Measurements from ENCODE around the gene CYP46A1.

The CYP46A1 gene

GRCh38 chr14:99673305-99674063, 10.6 kb upstream of the CYP46A1 start:
- no peak for DNase-seq (ENCODE audit: low spot score)

DNA sequence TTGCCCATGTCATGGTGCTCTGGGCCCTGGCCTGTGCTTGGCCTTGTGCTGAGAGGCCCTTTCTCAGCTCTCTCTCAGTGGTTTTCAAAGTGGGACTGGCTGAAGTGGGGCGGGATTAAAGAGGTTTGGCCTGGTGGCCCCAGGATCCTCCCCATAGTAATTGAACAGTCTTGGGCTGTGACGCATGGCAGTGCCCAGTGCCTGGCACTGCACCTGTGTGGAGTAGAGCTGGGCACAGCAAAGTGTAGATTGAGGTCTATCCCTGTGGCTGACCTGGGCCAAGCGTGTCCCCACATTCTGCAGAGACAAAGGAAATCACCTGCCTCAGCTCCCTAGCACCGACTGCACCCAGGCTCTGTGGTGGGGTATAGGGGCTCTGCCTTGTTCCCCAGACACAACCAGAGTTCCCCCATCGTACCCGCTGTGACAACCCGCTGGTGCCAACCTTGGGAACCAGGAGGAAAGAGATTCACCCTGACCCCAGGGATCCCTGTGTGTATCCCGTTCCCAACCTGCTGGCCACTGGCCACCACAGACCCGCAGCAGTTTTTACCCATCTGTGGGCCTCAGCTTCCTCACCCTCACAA, 9.9 kb upstream of the CYP46A1 start:
- no peak for DNase-seq (ENCODE audit: low spot score)

DNA sequence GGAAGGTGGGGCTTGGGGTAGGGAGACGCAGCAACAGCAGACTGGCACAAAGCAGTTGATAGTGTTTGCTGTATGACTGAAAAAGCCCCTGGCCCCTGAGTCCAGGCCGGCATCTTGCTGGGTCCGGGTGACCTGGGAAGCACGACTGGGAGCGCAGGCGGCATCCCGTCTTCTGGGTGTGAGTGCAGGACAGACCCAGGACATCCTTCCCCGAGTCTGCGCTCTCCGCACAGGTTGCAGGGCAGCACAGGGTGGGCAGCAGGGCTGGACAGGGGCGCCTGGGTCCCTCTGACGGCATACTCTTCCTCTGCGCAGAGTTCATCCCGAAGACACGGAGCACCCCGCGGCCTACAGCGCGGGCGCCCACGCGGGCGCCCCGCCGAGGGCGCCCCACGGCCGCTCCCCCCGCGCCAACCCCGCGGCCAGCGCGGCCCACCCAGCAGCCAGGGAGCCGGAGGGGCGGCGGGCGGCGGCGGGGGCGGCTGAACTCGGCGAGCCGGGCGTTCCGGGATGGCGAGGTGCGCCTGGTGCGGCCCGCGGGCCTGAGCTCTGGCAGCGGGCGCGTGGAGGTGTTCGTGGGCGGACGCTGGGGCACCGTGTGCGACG, 9.2 kb upstream of the CYP46A1 start:
- no peak for DNase-seq (ENCODE audit: low spot score)

GRCh38 chr14:99675382-99675835, 8.7 kb upstream of the CYP46A1 start:
- no peak for DNase-seq (ENCODE audit: low spot score)

- no peak for DNase-seq (ENCODE audit: low spot score)
These were observed 8.1 kb upstream of the CYP46A1 start for GRCh38 chr14:99675951-99676350.

DNA sequence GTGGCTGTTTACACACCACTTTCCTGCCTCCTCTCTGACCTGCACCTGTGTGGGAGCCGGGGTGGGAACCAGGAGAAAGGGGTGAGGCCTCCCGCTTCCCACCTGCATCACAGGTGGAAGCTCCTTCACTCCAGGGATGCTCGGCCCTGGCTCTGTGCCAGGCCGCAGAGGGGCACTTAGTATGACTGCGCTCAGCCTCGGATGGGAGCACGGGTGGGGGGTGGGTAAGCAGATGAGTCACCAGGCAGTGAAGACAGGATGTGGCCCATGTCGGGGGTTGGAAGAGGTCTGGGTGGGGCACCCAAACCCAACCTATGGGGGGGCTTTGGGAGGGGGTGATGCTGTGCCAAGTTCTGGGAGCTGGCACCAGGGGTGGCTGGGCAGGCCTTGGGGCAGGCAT, 7.4 kb upstream of the CYP46A1 start:
- no peak for DNase-seq (ENCODE audit: low spot score)

GRCh38 chr14:99677231-99678140, 6.6 kb upstream of the CYP46A1 start:
- no peak for DNase-seq (ENCODE audit: low spot score)

GRCh38 chr14:99678198-99678597, 5.9 kb upstream of the CYP46A1 start:
- DNase-seq (ENCODE audit: low spot score), result no peak

DNA sequence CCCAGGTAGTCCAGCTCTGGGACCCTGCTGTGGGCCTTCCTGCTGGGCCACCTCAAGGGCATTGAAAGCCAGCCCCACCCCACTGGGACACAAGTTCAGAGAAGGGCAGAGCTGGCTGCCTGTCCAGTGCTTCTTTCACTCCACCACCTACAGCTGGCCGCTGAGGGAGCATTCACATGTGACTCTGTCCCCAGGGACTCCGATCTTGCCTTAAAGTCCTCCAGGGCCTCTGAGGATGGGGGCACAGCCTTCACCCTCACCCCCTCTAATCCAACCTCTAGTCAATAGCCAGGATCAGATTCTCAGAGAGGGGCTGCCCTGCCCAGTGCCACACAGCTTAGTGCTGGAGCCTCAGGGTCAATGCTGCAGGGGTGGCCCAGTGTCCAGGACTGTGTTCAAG, 5.0 kb upstream of the CYP46A1 start:
- no peak for DNase-seq (ENCODE audit: low spot score)

DNA sequence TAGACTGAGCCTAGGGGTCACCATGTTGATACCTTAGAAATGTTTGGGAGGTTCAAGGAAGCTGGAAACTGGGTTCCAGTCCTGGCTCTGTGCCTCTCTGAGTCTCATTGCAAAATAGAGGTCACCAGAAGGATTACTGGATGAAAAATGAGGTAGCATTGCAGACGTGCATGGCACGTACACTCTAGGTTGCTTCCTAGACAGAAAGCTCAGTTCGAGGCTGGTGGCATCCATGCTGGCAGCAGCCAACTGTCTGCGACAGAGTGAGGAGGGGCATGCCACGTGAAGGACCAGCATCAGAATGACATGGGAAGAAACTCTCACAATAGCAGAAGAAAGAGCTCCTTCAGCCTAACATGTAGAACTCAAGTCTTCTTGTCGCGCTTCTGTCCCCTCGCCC, 4.6 kb upstream of the CYP46A1 start:
- no peak for DNase-seq (ENCODE audit: low spot score)

GRCh38 chr14:99679996-99680395, 4.1 kb upstream of the CYP46A1 start:
- DNase-seq (ENCODE audit: low spot score), result no peak

- DNase-seq (ENCODE audit: low spot score), result no peak
These were observed 2.8 kb upstream of the CYP46A1 start for GRCh38 chr14:99681101-99681831.

DNA sequence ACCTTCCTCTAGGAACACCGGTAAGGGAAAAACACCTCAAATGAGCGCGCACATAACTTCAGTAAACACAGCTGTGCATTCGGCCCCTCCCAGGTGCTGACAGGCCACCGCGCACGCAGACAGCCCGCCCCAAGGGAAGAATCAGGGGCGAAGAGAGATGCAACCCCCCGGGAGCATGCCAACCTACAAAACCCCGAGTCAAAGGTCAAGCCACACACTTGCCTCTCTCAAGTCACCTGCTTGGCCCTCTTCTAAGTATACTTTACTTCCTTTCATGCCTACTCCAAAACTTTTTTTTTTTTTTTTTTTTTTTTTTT, 2.3 kb upstream of the CYP46A1 start:
- DNase-seq (ENCODE audit: low spot score), result no peak

DNA sequence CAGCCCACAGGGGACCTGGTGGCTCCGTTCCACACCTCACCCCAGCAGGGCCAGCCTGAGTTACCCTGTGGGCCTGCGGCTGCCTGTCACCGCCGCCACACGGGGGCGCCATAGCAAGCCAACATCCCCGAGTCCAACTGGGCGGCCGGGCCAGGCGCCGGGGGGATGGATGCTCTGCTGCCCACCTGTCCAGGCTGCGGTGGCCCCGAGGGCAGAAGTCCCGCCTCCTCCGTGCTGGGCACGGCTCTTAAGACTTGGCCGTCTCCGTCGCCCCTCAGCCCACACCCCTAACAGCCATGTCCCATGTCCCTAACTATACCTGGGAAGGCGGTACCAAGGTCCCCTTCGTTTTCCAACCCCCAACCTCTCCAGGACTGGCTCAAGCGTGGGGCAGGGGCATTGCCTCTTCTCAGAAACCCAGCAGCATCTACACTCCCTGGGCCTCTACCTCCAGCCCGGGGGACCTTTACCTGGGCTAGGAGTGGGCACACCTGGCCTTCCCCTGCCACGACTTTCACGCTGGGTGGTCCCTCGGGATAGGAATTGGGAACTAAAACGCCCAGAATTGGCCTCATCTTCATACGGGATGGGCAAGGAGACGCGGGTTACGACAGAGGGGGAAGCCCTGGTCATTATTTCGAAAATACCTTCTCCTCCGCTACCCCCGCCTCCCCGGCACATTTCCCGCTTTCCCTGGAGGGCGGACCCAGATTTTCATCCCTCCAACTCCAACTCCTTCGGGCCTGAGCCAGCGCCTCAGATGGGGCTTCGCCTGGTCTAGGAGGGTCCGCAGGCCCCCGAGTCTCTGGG, 1.1 kb upstream of the CYP46A1 start:
- DNase-seq (ENCODE audit: low spot score), result peak; percentile 64

DNA sequence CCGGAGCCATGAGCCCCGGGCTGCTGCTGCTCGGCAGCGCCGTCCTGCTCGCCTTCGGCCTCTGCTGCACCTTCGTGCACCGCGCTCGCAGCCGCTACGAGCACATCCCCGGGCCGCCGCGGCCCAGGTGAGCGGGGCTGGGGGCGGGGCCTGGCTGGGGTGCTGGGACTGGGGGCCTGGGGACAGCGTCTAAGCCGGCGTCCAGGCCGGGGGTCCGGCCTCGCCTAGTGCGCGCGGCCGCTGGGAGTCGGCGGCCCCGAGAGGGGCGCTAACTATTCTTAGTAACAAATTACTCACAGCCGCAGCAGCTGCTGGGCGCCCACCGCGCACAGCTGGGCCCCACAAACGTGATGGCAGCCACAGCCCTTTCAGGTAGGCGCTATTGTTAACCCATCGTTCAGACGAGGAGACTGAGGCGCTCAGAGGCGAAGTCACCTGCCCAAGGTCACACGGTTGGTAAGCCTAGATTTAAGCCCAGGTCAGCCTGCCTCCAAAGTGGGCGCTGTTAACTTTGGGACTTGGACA, 374 bp downstream of the CYP46A1 start:
- no peak for DNase-seq (ENCODE audit: low spot score)

DNA sequence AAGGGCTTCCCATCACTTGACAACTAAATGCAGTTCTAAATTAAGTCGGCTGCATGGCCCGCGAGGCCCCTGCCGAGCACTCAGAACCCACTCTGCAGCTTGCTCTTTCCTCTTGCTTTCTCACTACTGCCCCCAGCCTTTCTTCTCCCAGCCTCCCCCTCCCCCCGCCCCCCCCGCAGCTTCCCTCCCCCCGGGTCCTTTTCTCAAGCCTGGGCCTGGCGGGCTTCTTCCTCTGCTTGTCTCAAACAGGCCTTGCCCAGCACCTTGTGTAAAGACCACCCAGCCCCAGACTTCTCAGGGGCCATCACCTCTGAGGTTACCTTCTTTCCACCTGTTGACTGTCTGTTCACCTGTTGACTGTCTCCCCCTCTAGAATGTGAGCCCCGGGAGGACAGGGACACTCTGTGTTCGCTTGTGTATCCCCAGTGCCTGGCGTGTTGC, 1.1 kb downstream of the CYP46A1 start:
- no peak for DNase-seq (ENCODE audit: low spot score)

- DNase-seq (ENCODE audit: low spot score), result no peak
These were observed 1.5 kb downstream of the CYP46A1 start for GRCh38 chr14:99685596-99685995.

DNA sequence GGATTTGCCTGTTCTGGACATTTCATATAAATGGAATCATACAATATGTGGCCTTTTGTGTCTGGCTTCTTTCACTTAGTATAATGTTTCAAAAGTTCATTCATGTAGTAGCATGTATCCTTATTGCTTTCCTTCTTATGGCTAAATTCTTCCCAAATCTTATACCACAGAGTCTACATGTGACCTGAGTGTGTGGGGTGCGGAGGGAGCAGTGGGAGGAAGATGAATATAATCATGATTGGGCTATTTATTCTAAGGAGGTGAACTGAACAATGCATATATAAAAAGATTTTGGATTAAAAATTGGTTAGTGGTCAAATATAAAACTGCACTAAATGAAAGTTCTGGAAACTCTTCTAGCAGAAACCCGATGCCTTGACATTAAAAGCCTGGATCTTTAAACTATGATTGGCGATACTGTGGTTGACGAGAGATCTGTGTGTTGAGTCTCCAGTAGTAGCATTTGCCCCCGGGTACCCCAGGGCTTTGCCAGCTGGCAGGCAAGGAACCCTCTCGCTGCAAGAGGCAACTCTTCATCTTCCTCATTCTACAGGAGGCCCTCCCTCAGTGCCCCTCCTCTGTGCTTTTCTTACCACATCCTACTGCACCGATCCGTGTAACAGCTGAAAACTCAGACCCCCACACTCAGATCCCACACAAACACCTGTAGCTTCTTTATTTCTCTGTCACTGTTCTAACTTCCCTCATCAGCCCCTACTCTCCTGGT, 2.6 kb downstream of the CYP46A1 start:
- DNase-seq (ENCODE audit: low spot score), result no peak

DNA sequence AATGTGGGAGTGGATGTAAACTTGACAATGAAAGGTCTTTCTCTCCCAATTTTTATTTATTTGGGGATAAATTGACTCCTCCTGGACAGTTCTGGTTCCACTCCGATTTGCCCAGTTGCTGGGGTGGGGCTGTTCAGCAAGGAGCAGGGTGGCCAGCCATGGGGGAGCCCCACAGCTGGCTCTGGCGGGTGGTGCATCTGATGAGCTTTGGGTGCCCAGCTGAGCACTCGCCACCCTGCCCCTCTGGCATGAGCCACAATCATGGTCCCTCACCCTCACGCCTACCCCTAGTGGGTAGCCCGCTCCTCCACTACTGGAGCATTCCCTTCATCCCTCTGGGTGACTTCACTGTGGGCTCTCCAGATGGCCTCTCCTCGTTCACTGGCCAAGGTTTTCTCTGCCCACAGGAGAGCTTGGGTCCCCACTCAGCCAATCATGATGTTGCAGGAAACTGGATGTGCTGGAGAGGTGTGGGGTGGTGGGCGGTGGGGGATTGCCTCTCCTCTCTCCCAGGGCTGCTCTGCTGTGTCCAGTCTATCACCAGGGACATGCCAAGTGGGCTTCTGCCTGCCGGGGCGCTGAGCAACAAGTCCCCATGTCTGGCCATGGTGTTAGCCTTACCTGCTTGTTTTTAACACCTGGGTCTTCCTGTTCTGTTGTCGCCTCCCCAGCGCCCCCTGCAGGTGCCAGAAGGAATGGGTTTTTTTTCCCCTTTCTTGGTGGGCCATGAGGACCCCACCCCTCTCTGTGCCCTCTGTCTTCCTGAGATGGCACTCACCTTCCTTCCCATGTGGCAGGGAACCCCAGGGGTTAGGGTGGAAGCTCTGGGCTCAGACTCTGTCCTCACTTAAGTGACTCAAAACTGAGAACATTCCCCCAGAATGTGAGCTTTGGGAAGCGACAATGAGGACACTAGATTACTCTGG, 3.4 kb downstream of the CYP46A1 start:
- no peak for DNase-seq (ENCODE audit: low spot score)
